HCT116 (cell line): ENCODE data around the gene NOTUM. TPM values are rescaled to one million over a fixed set of nuclear protein-coding genes. Genes with fewer than 3 reads are reported as not detected.

Experiments
- ATAC-seq: fragments of 200-7000 bp; cut with Tn5 transposase; 2 replicates; pipeline ENCODE4 v1.9.1; 2020; ENCODE audit warnings: mild to moderate bottlenecking, moderate library complexity
- BruUV-seq: library from RNA; stranded (reverse); fragments of 400-500 nt; replicated peaks from 2 replicates; lab custom pipeline; 2021; lab: Mats Ljungman, UMichigan
- CTCF ChIA-PET: fragments of 300-600 bp; sonication (Branson Sonifier 250); formaldehyde crosslinking; loops from one replicate; lab custom pipeline; 2021; ENCODE audit warnings: antibody characterized with exemption; lab: Charles Lee
- POLR2A ChIA-PET: fragments of 300-600, 350-600 bp; sonication (Branson Sonifier 250); formaldehyde crosslinking; loops from one replicate; lab custom pipeline; 2021; ENCODE audit warnings: antibody characterized with exemption; lab: Charles Lee
- RAD21 ChIA-PET, 2 experiments: fragments of 300-600 bp; sonication (Branson Sonifier 250); formaldehyde crosslinking; loops; one replicate each; lab custom pipeline; 2023; ENCODE audit warnings: low total read pairs in 2 of 2; ENCODE audit not compliant: uncharacterized antibody in 2 of 2, unreplicated experiment in 2 of 2, low non-redundant PET in 1 of 2; lab: Charles Lee
- DNase-seq: peaks from one replicate; pipeline ENCODE4 v3.0.0-alpha.2; 2010; ENCODE audit warnings: low read depth, low spot score
- H2AFZ ChIP-seq: fragments of 200-600 bp; shearing (Covaris generic), sonication (generic); 2 replicates; pipeline ENCODE4 v1.6.1; 2017; ENCODE audit warnings: low read depth, mixed run types, mixed read lengths, antibody characterized with exemption, low read length; ENCODE audit not compliant: poor library complexity, severe bottlenecking
- H3K27ac ChIP-seq: 2 replicates; pipeline ENCODE4 v1.5.1; 2012; ENCODE audit warnings: low read depth, low read length
- H3K27me3 ChIP-seq: fragments of 200-600 bp; sonication (generic); 2 replicates; pipeline ENCODE4 v1.6.1; 2016; ENCODE audit warnings: mixed run types, low read length, mixed read lengths; ENCODE audit not compliant: insufficient read depth
- H3K36me3 ChIP-seq, 2 experiments: fragments of 200-500 bp in 1 of 2; fragments of 200-600 bp in 1 of 2; sonication (Bioruptor generic) in 1 of 2; sonication (generic) in 1 of 2; 2 replicates each; pipeline versions ENCODE4 v1.5.1 to v1.6.1; 2014 to 2016; ENCODE audit warnings: low read length in 2 of 2, inconsistent platforms in 1 of 2, mixed read lengths in 1 of 2, mixed run types in 1 of 2; ENCODE audit not compliant: insufficient read depth in 2 of 2, control insufficient read depth in 1 of 2
- H3K4me1 ChIP-seq, 2 experiments: fragments of 200-600 bp in 1 of 2; sonication (generic) in 1 of 2; 2 replicates each; pipeline versions ENCODE4 v1.5.1 to v1.6.1; 2012 to 2017; ENCODE audit warnings: low read length in 2 of 2, inconsistent platforms in 1 of 2, mild to moderate bottlenecking in 1 of 2, mixed read lengths in 1 of 2, mixed run types in 1 of 2, moderate library complexity in 1 of 2; ENCODE audit not compliant: insufficient read depth in 2 of 2, control insufficient read depth in 1 of 2
- H3K4me2 ChIP-seq: fragments of 200-600 bp; sonication (generic); 2 replicates; pipeline ENCODE4 v1.6.1; 2017; ENCODE audit warnings: mixed run types, low read length, mixed read lengths
- H3K4me3 ChIP-seq, 2 experiments: fragments of 200-600 bp in 1 of 2; sonication (generic) in 1 of 2; replicated peaks in 1 of 2; 2 replicates each; pipeline ENCODE4 v1.5.1; 2011 to 2016; ENCODE audit warnings: low read length in 2 of 2, control low read depth in 1 of 2, low read depth in 1 of 2, mild to moderate bottlenecking in 1 of 2, mixed read lengths in 1 of 2, mixed run types in 1 of 2
- H3K79me2 ChIP-seq: fragments of 200-600 bp; sonication (generic); 2 replicates; pipeline ENCODE4 v1.6.1; 2017; ENCODE audit warnings: mild to moderate bottlenecking, mixed run types, low read length, moderate library complexity, mixed read lengths; ENCODE audit not compliant: insufficient read depth
- H3K9ac ChIP-seq: fragments of 200-600 bp; sonication (generic); 2 replicates; pipeline ENCODE4 v1.6.1; 2016; ENCODE audit warnings: low read length, mixed read lengths
- H3K9me2 ChIP-seq: fragments of 200-600 bp; sonication (generic), shearing (Covaris generic); 2 replicates; pipeline ENCODE4 v1.6.1; 2017; ENCODE audit warnings: mixed run types, mild to moderate bottlenecking, moderate library complexity; ENCODE audit not compliant: insufficient read depth
- H3K9me3 ChIP-seq, 2 experiments: fragments of 200-500 bp in 1 of 2; fragments of 200-600 bp in 1 of 2; sonication (Bioruptor generic) in 1 of 2; sonication (generic) in 1 of 2; 2 replicates each; pipeline ENCODE4 v1.6.1; 2014 to 2017; ENCODE audit warnings: low read length in 2 of 2, mixed read lengths in 2 of 2, inconsistent platforms in 1 of 2, low read depth in 1 of 2, mild to moderate bottlenecking in 1 of 2, mixed run types in 1 of 2, moderate library complexity in 1 of 2; ENCODE audit not compliant: control insufficient read depth in 1 of 2, insufficient read depth in 1 of 2
- H4K20me1 ChIP-seq: fragments of 200-600 bp; sonication (generic), shearing (Covaris generic); 2 replicates; pipeline ENCODE4 v1.6.1; 2017; ENCODE audit warnings: mixed run types, mild to moderate bottlenecking, moderate library complexity; ENCODE audit not compliant: insufficient read depth
- ATF3 ChIP-seq: IDR thresholded peaks from 2 replicates; pipeline ENCODE4 v1.6.1; 2012
- EGR1 ChIP-seq: IDR thresholded peaks from 2 replicates; pipeline ENCODE4 v1.6.1; 2012; ENCODE audit warnings: low read depth
- ELF1 ChIP-seq: IDR thresholded peaks from 2 replicates; pipeline ENCODE4 v1.6.1; 2012; ENCODE audit warnings: low read depth, borderline replicate concordance
- FOSL1 ChIP-seq: IDR thresholded peaks from 2 replicates; pipeline ENCODE4 v1.6.1; 2012; ENCODE audit warnings: low read depth
- POLR2A ChIP-seq: IDR thresholded peaks from 2 replicates; pipeline ENCODE4 v1.7.0; 2011; ENCODE audit warnings: borderline replicate concordance; ENCODE audit not compliant: insufficient read depth, insufficient read length; ENCODE audit errors: extremely low read depth
- POLR2AphosphoS5 ChIP-seq: IDR thresholded peaks from 2 replicates; pipeline ENCODE4 v1.6.1; 2011; ENCODE audit warnings: mild to moderate bottlenecking, low read depth, low read length, moderate library complexity
- SP1 ChIP-seq: IDR thresholded peaks from 2 replicates; pipeline ENCODE4 v1.6.1; 2012; ENCODE audit warnings: low read depth
- YY1 ChIP-seq: IDR thresholded peaks from 2 replicates; pipeline ENCODE4 v1.6.1; 2011; ENCODE audit warnings: low read length, low read depth, moderate library complexity, mild to moderate bottlenecking; ENCODE audit not compliant: insufficient replicate concordance; ENCODE audit errors: extremely low read depth
- ZFX ChIP-seq: fragments of 450-650 bp; IDR thresholded peaks from 2 replicates; pipeline ENCODE4 v1.6.1; 2017
- ZNF274 ChIP-seq: fragments of 200-500 bp; sonication (Bioruptor generic); IDR thresholded peaks from 2 replicates; pipeline ENCODE4 v1.6.1; 2014; ENCODE audit warnings: mild to moderate bottlenecking, low read depth, low read length, inconsistent platforms
- intact Hi-C: fragments of 100-400 bp; cut with micrococcal nuclease; formaldehyde crosslinking; loops from 2 replicates; pipeline ENCODE4 v1.10.0; 2022
- total RNA-seq: library from RNA; stranded (reverse); gene quantifications from one replicate; pipeline ENCODE4 v1.2.1, GENCODE V29; 2021; ENCODE audit not compliant: unreplicated experiment
- TF ChIP-seq, protein P1 (sequence below): IDR thresholded peaks from 2 replicates; pipeline ENCODE4 v1.6.1; 2012; ENCODE audit warnings: low read depth
- TF ChIP-seq, protein P2 (sequence below): IDR thresholded peaks from 2 replicates; pipeline ENCODE4 v1.6.1; 2012
- TF ChIP-seq, protein P3 (sequence below), 3 experiments: fragments of 200-600 bp in 1 of 3; sonication (generic) in 1 of 3; IDR thresholded peaks in 2 of 3; conservative IDR thresholded peaks in 1 of 3; 2 replicates each; pipeline ENCODE4 v1.5.1; 2012 to 2017; ENCODE audit warnings: low read depth in 2 of 3, low read length in 2 of 3, antibody characterized with exemption in 1 of 3, borderline replicate concordance in 1 of 3, control low read depth in 1 of 3, mild to moderate bottlenecking in 1 of 3, mixed read lengths in 1 of 3, mixed run types in 1 of 3, moderate library complexity in 1 of 3; ENCODE audit not compliant: insufficient read depth in 1 of 3

NOTUM gene
- total RNA-seq, 1 experiment from 2014 or later, result 12.5 TPM

- ChIA-PET RAD21 (no interaction called here), POLR2A (no interaction called here), CTCF (no interaction called here)
- H3K4me3 ChIP-seq, result no peak overlapping the region
- H3K9ac ChIP-seq, result no peak overlapping the region
- no peak overlapping the region for H2AFZ ChIP-seq
- H3K9me3 ChIP-seq, result no peaks in the 10 kb centered on the region
- H3K27me3 ChIP-seq, result no peaks in the 10 kb centered on the region
- TF ChIP-seq ELF1, result no peak
- TF ChIP-seq, protein P1, sequence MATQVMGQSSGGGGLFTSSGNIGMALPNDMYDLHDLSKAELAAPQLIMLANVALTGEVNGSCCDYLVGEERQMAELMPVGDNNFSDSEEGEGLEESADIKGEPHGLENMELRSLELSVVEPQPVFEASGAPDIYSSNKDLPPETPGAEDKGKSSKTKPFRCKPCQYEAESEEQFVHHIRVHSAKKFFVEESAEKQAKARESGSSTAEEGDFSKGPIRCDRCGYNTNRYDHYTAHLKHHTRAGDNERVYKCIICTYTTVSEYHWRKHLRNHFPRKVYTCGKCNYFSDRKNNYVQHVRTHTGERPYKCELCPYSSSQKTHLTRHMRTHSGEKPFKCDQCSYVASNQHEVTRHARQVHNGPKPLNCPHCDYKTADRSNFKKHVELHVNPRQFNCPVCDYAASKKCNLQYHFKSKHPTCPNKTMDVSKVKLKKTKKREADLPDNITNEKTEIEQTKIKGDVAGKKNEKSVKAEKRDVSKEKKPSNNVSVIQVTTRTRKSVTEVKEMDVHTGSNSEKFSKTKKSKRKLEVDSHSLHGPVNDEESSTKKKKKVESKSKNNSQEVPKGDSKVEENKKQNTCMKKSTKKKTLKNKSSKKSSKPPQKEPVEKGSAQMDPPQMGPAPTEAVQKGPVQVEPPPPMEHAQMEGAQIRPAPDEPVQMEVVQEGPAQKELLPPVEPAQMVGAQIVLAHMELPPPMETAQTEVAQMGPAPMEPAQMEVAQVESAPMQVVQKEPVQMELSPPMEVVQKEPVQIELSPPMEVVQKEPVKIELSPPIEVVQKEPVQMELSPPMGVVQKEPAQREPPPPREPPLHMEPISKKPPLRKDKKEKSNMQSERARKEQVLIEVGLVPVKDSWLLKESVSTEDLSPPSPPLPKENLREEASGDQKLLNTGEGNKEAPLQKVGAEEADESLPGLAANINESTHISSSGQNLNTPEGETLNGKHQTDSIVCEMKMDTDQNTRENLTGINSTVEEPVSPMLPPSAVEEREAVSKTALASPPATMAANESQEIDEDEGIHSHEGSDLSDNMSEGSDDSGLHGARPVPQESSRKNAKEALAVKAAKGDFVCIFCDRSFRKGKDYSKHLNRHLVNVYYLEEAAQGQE, result no peak
- TF ChIP-seq SP1, result no peak
- TF ChIP-seq, protein P2, sequence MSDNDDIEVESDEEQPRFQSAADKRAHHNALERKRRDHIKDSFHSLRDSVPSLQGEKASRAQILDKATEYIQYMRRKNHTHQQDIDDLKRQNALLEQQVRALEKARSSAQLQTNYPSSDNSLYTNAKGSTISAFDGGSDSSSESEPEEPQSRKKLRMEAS, result no peak
- no peak for TF ChIP-seq YY1
- TF ChIP-seq ATF3, result no peak
- TF ChIP-seq, protein P3, sequence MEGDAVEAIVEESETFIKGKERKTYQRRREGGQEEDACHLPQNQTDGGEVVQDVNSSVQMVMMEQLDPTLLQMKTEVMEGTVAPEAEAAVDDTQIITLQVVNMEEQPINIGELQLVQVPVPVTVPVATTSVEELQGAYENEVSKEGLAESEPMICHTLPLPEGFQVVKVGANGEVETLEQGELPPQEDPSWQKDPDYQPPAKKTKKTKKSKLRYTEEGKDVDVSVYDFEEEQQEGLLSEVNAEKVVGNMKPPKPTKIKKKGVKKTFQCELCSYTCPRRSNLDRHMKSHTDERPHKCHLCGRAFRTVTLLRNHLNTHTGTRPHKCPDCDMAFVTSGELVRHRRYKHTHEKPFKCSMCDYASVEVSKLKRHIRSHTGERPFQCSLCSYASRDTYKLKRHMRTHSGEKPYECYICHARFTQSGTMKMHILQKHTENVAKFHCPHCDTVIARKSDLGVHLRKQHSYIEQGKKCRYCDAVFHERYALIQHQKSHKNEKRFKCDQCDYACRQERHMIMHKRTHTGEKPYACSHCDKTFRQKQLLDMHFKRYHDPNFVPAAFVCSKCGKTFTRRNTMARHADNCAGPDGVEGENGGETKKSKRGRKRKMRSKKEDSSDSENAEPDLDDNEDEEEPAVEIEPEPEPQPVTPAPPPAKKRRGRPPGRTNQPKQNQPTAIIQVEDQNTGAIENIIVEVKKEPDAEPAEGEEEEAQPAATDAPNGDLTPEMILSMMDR (IDR thresholded peaks at IDR 0.05 in 2 of 3, conservative IDR thresholded peaks at IDR 0.05 in 1 of 3; ENCODE audit: borderline replicate concordance in 1 of 3, insufficient read depth in 1 of 3, low read depth in 2 of 3, low read length in 2 of 3), result no peak
- TF ChIP-seq ZFX, result no peak
- peak; percentile 53 for TF ChIP-seq POLR2AphosphoS5
- no peak for TF ChIP-seq ZNF274
- TF ChIP-seq POLR2A, result peak; percentile 2
- no peak for TF ChIP-seq FOSL1
- no peak for TF ChIP-seq EGR1
- peaks cover 6 to 33% of the 10 kb centered on the region in 2 experiments; a peak in 2 of 4 replicates for H3K36me3 ChIP-seq
- H3K9me2 ChIP-seq, result no peaks in the 10 kb centered on the region
- no peak overlapping the region for H3K4me2 ChIP-seq
- no peak for ATAC-seq
- no peak overlapping the region; the same call in 1 of the 2 replicates for H3K27ac ChIP-seq
- BruUV-seq, result no TSS peak
- H3K79me2 ChIP-seq, result peaks cover 21% of the 10 kb centered on the region
- DNase-seq, result no peak
- intact Hi-C loops, result no loop called here
- H3K4me1 ChIP-seq, result peaks cover 18 to 69% of the 10 kb centered on the region in 2 experiments; a peak in 3 of 4 replicates
- H4K20me1 ChIP-seq, result no peaks in the 10 kb centered on the region
These were observed 27.7 kb downstream of the NOTUM start for GRCh38 chr17:81933178-81933699.
